Medulla oblongata (tissue), 1 donor: ENCODE measurements around the gene FAM222A.
"Not testable (repeated sequence)": the region's sequence is repeated elsewhere in the genome, so short reads cannot be mapped to it uniquely, and the experiment has no call there.

Experiments
- DNase-seq: peaks from one replicate; pipeline ENCODE4 v3.0.0-alpha.2; 2015; ENCODE audit errors: extremely low spot score

The FAM222A gene

DNA sequence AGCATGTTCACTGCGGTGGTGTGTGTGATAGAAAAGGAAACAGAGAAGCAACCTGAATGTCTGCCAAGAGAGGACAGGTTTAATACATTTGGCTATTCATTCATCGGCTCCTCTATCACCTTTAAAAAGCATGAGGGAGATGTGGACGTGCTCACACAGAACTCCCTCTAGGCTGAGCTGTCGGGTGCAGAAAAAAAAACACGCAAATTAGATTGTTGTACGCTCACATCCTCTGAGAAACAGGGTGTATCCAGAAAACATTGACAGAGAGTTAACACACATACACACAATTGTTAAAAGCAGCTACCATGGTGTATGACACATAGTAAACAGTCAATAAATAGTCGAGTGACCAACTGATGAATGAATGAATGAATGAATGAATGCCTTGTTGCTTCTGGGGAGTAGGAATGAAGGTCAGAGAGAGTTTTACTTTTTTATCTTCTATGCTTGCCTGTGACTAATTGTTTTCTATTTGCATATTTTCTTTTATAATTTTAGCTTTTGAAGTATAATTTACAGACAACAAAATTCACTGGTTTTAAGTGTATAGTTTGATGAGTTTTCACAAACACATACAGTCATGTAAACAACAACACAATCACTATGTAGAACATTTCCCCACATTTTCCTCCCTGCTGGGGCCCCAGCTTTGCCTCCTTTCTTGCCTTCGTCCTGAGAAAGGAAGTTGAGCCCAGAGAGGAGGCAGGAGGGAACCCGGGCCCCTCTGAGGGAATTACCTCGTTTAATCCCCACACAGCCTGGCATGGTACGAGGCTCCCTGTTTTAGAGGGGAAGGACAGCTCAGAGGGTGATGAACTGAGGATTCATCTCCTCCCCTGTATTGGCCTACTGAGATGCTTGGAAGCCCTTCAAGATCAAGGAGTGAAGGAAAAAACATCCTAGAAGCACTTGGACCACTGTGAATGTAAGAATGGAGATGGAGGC lies 19.7 kb upstream of the FAM222A start:
- DNase-seq = no peak

GRCh38 chr12:109694629-109695028 lies 19.0 kb upstream of the FAM222A start:
- not testable (repeated sequence) for DNase-seq

GRCh38 chr12:109695416-109695815 lies 18.2 kb upstream of the FAM222A start:
- no peak for DNase-seq

GRCh38 chr12:109695961-109696461 lies 17.6 kb upstream of the FAM222A start:
- no peak for DNase-seq

DNA sequence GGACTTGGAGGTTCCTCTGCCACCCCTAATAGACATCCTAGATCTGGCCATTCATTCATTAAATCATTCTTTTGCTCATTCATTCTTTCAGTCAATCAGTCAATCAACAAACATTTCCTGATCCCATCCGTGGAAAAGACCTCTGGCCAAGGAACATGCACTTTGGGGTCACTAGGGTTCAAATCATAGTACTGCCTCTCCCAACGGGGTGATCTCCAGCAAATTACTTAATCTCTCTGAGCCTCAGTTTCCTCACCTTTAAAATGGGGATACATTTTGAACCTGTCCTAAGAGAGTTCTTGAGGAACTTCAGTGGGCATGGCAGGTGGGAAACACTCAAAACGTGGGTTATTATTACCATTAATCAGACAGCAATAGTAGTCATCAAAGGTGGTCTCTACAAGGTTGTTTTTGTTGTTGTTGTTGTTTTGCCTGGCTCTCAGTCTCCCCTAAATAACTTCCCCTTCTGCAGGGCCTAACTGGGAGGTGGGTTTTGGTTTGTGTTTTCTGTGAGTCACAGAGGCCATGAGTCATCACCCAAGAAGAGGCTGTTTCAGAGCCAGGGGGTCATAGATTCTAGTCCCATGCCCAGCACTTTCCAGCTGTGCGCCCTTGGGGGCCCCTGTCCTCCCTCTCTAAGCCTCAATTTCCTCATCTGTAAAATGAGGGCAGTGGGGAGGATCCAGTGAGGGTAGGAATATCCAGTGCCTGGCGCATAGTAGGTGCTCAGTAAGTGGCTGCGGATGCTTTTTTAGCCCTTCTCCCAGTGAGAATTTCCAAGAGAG lies 16.9 kb upstream of the FAM222A start:
- no peak for DNase-seq

DNA sequence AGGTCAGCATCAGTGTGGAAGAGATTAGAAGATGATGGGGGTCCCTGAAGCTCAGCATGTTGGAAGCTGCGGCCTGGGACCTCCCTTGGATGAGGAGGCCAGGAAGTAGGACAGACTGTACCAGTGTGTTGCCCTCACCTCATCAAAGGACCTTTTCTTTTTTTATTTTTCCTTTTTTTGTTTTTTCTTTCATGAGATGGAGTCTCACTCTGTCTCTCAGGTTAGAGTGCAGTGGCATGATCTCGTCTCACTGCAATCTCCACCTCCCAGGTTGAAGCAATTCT lies 16.4 kb upstream of the FAM222A start:
- no peak for DNase-seq

- no peak for DNase-seq
These were observed 15.7 kb upstream of the FAM222A start for GRCh38 chr12:109697877-109698468.

DNA sequence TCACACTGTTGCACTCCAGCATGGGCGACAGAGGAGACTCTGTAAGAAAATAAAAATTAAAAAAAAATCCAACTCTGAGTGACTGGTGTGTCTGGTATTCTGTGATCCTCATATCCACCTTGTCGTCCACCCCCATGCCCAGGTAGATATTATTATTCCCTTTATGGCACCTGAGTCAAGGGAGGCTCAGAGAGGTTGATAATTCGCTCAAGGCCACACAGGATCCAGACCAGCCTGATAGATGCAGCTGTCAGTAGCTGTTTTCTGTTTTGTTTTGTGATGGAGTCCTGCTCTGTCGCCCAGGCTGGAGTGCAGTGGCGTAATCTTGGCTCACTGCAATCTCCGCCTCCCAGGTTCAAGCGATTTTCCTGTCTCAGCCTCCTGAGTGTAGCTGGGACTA lies 14.8 kb upstream of the FAM222A start:
- DNase-seq = no peak

GRCh38 chr12:109701064-109701463 lies 12.6 kb upstream of the FAM222A start:
- DNase-seq = no peak

- no peak for DNase-seq
These were observed 11.3 kb upstream of the FAM222A start for GRCh38 chr12:109702111-109702841.

- no peak for DNase-seq
These were observed 9.9 kb upstream of the FAM222A start for GRCh38 chr12:109703684-109704083.

GRCh38 chr12:109704371-109705098 lies 9.1 kb upstream of the FAM222A start:
- no peak for DNase-seq

- no peak for DNase-seq
These were observed 8.3 kb upstream of the FAM222A start for GRCh38 chr12:109705291-109705690.

- no peak for DNase-seq
These were observed 7.3 kb upstream of the FAM222A start for GRCh38 chr12:109706398-109706746.

DNA sequence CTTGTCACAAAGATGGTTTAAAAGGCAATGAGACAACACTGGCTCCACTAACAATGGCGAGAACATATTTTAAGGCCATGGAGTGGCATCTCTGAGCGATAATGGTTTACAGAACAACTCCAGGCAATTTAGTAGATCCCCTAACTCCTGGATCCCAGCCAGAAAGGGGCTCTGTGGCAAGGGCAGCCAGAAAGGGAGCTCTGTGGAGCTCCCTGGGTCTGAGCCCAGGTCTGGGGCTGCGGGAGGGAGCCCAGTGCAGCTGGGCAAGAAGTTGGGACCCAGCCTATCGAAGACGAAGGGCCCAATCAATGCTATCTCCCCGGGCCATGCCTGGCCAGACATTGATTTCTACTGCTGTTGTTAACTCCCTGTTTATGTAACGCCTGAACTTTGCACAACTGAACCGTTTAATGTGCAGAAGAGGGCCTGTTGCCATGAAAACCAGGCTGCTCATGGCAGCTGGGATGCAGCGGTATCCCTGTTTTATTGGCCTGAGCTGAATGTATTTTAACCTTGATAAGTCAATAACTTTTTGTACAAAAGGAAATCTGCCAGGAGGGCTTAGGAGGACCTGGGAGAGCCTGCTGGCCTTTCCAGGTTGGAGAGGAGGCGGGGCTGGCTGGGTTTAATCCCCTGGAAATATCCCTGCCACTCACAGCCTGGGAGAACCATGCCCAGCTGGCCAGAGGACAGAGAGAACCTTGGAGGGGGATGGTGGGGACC lies 6.7 kb upstream of the FAM222A start:
- no peak for DNase-seq

GRCh38 chr12:109707470-109707821 lies 6.2 kb upstream of the FAM222A start:
- DNase-seq = no peak

DNA sequence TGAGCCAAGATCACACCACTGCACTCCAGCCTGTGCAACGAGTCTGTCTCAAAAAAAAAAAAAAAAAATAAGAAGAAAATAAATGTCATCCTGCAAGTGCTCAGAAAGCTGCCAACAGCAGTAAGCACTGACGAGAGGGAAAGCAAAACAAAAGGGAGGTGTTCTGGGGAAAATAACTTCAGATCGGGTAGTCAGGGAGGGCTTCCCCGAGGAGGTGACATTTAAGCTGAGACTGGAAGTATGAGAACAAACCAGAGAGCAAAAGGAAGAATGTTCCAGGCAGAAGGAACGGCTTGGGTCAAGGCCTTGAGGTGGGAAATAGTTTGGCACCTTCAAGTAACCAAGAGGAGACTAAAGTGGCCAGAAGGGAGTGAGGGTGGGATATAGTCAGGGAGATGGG lies 4.7 kb upstream of the FAM222A start:
- DNase-seq = no peak

DNA sequence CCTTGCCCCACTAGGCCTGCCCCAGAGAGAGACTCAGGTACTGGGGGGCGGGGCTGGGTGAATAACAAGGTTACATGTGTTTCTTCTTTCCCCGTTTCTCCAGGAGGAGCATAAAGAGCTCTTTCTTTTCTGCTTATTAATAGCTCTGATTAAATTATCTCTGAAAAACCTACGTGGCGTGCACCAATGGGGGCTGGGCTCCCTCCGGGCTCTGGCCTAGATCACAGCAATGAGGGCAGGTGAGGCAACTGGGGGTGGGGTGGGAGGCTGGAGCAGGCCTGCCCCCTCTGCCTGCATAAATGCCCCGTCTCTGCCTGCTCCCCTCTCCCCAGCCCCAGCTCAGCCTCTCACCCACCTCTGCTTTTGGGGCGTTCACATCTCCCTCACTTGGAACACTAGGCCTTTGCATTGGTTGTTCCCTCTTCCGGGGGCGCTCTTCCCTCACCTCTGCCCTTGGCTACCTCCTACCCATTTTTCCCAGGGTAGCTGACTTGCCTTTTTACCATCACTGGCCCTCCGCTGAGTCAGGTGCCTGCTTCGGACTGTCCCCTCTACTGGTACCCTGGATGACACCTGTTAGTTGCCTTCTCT lies 4.1 kb upstream of the FAM222A start:
- DNase-seq = no peak

DNA sequence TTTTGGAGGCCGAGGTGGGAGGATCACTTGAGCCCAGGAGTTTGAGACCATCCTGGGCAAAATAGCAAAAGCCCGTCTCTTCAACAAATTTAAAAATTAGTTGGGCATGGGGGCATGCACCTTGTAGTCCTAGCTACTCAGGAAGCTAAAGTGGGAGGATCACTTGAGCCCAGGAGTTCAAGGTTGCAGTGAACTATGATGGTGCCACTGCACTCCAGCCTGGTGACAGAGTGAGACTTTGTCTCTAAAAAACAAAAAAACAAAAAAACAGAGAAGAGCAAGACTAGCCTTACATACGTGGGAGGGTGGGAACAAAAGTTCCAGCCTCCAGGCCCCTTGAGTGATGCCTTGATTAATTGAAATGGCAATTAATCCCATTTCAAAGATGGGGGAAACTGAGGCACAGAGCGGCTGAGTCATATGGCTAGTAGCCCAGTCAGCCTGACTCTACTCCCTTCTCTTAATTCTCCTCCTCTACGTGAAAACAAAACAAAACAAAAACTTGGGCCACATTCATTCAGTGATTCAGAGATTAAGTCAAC lies 3.3 kb upstream of the FAM222A start:
- no peak for DNase-seq
